ENCODE data around the gene AJM1.

- TF ChIP-seq POLR2AphosphoS5 (IDR thresholded peaks at IDR 0.05; ENCODE audit: low read depth, low read length): no peak
- no peak for TF ChIP-seq TAF1 (IDR thresholded peaks at IDR 0.05; ENCODE audit: low read depth, low read length)
- no peak for TF ChIP-seq POLR2A (IDR thresholded peaks at IDR 0.05; ENCODE audit: low read depth, low read length)
- no peak for TF ChIP-seq POU2F2 (IDR thresholded peaks at IDR 0.05; ENCODE audit: low read depth, low read length)
- no peak for TF ChIP-seq SPI1 (IDR thresholded peaks at IDR 0.05; ENCODE audit: low read depth, low read length)
Measured at GRCh38 chr9:136862849-136863622, 20.8 kb downstream of the AJM1 start.

Data from GM12891 (cell line).